ENCODE measurements around the gene DEPDC5.

The DEPDC5 gene

GRCh38 chr22:31818481-31819392 lies 64.9 kb downstream of the DEPDC5 start:
- no peaks in the 10 kb centered on the region for H3K27me3 ChIP-seq (ENCODE audit: insufficient read depth, low read length, poor library complexity)
- H3K4me2 ChIP-seq (ENCODE audit: low read length), result no peak overlapping the region
- H3K36me3 ChIP-seq (ENCODE audit: control insufficient read depth, insufficient read depth, low read length), result peaks cover 8% of the 10 kb centered on the region
- H2BK5ac ChIP-seq (ENCODE audit: low read length), result no peak overlapping the region
- H3K4ac ChIP-seq (ENCODE audit: low read depth, low read length), result no peak overlapping the region
- no peak overlapping the region for H2AK5ac ChIP-seq (ENCODE audit: low read length)
- no peaks in the 10 kb centered on the region for H3K79me1 ChIP-seq (ENCODE audit: low read length)
- H3K4me1 ChIP-seq (ENCODE audit: control insufficient read depth, low read depth, low read length), result no peaks in the 10 kb centered on the region
- H3K9ac ChIP-seq (ENCODE audit: low read length), result no peak overlapping the region
- H3K27ac ChIP-seq (ENCODE audit: low read depth, low read length), result no peak overlapping the region
- H2BK15ac ChIP-seq (replicated peaks; ENCODE audit: low read depth), result no peak overlapping the region
- no peak overlapping the region for H2BK120ac ChIP-seq (ENCODE audit: low read depth, low read length)
- H4K5ac ChIP-seq (ENCODE audit: low read length), result no peak overlapping the region
- no peaks in the 10 kb centered on the region for H3K79me2 ChIP-seq (ENCODE audit: control insufficient read depth, insufficient read depth, low read length)
- H4K8ac ChIP-seq (ENCODE audit: low read depth, low read length), result no peak overlapping the region
- no CpG with 5 or more reads among the region's 10 CpGs for WGBS (ENCODE audit: extremely low coverage, insufficient coverage, low lambda C conversion rate)
- H3K4me3 ChIP-seq (ENCODE audit: low read length), result no peak overlapping the region
- H3K56ac ChIP-seq (ENCODE audit: low read length), result no peak overlapping the region
- no peak overlapping the region for H3K18ac ChIP-seq (ENCODE audit: low read length)
- H3K23ac ChIP-seq (ENCODE audit: low read length), result no peak overlapping the region
- DNase-seq, result peak; percentile 14

DNA sequence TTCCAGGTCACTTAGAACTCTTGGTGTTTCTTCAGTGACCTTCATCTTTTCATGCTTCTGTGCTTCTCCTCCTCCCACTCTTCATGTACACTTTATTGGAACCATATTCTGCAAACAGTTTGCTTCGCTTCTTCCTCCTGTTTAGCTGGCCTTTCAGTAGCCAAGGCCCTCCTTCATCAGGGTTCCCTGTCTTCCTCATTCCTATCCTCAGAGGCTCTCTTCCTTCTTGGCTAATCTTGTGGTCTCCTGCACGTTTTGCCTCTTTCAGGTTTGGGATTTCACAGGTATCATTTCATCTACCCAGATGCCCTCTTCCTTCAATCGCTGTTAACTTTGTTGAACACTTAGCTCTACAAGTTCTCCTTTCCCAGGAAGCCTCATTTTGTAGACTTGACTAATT lies 66.8 kb downstream of the DEPDC5 start:
- H3K4ac ChIP-seq (ENCODE audit: low read depth, low read length), result no peak overlapping the region
- H3K56ac ChIP-seq (ENCODE audit: low read length), result no peak overlapping the region
- no peak overlapping the region for H4K8ac ChIP-seq (ENCODE audit: low read depth, low read length)
- no CpG with 5 or more reads among the region's 3 CpGs for WGBS (ENCODE audit: extremely low coverage, insufficient coverage, low lambda C conversion rate)
- no peaks in the 10 kb centered on the region for H3K79me2 ChIP-seq (ENCODE audit: control insufficient read depth, insufficient read depth, low read length)
- no peak for DNase-seq
- H2AK5ac ChIP-seq (ENCODE audit: low read length), result no peak overlapping the region
- H2BK120ac ChIP-seq (ENCODE audit: low read depth, low read length), result no peak overlapping the region
- H3K27me3 ChIP-seq (ENCODE audit: insufficient read depth, low read length, poor library complexity), result no peaks in the 10 kb centered on the region
- H3K27ac ChIP-seq (ENCODE audit: low read depth, low read length), result no peak overlapping the region
- no peaks in the 10 kb centered on the region for H3K4me1 ChIP-seq (ENCODE audit: control insufficient read depth, low read depth, low read length)
- H3K79me1 ChIP-seq (ENCODE audit: low read length), result no peaks in the 10 kb centered on the region
- no peak overlapping the region for H3K18ac ChIP-seq (ENCODE audit: low read length)
- no peak overlapping the region for H2BK5ac ChIP-seq (ENCODE audit: low read length)
- no peak overlapping the region for H3K4me3 ChIP-seq (ENCODE audit: low read length)
- no peak overlapping the region for H3K4me2 ChIP-seq (ENCODE audit: low read length)
- H4K5ac ChIP-seq (ENCODE audit: low read length), result no peak overlapping the region
- H3K36me3 ChIP-seq (ENCODE audit: control insufficient read depth, insufficient read depth, low read length), result peaks cover 8% of the 10 kb centered on the region
- H2BK15ac ChIP-seq (replicated peaks; ENCODE audit: low read depth), result no peak overlapping the region
- no peak overlapping the region for H3K9ac ChIP-seq (ENCODE audit: low read length)
- H3K23ac ChIP-seq (ENCODE audit: low read length), result no peak overlapping the region

DNA sequence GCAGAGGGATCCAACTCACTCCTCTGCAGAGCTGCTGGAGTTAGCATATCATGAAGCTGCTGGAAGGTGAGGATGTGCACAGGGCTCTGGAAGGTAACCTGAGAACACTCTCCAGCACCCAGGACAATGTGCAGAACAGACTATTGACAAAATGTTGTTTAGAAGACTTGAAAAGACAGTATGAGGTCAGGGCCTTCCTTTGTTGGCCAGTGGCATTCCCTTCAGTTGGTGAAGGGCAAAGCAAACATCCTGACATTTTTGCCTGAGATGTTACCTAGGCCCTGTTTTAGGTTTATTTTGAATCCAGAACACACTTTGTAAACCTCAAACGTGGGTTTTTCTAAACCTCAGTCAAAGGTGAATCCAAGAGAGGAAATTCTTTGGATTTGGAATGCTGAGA lies 67.8 kb downstream of the DEPDC5 start:
- no peaks in the 10 kb centered on the region for H3K79me1 ChIP-seq (ENCODE audit: low read length)
- no peak overlapping the region for H3K56ac ChIP-seq (ENCODE audit: low read length)
- H4K8ac ChIP-seq (ENCODE audit: low read depth, low read length), result no peak overlapping the region
- H3K9ac ChIP-seq (ENCODE audit: low read length), result no peak overlapping the region
- no peak for DNase-seq
- WGBS (ENCODE audit: extremely low coverage, insufficient coverage, low lambda C conversion rate), result no CpG with 5 or more reads among the region's 1 CpG
- no peaks in the 10 kb centered on the region for H3K79me2 ChIP-seq (ENCODE audit: control insufficient read depth, insufficient read depth, low read length)
- no peaks in the 10 kb centered on the region for H3K4me1 ChIP-seq (ENCODE audit: control insufficient read depth, low read depth, low read length)
- H3K4me2 ChIP-seq (ENCODE audit: low read length), result no peak overlapping the region
- H3K27ac ChIP-seq (ENCODE audit: low read depth, low read length), result no peak overlapping the region
- H2AK5ac ChIP-seq (ENCODE audit: low read length), result no peak overlapping the region
- H3K36me3 ChIP-seq (ENCODE audit: control insufficient read depth, insufficient read depth, low read length), result peaks cover 8% of the 10 kb centered on the region
- no peak overlapping the region for H3K18ac ChIP-seq (ENCODE audit: low read length)
- no peak overlapping the region for H2BK15ac ChIP-seq (replicated peaks; ENCODE audit: low read depth)
- H3K4ac ChIP-seq (ENCODE audit: low read depth, low read length), result no peak overlapping the region
- H2BK5ac ChIP-seq (ENCODE audit: low read length), result no peak overlapping the region
- no peak overlapping the region for H3K23ac ChIP-seq (ENCODE audit: low read length)
- H4K5ac ChIP-seq (ENCODE audit: low read length), result no peak overlapping the region
- H2BK120ac ChIP-seq (ENCODE audit: low read depth, low read length), result no peak overlapping the region
- H3K27me3 ChIP-seq (ENCODE audit: insufficient read depth, low read length, poor library complexity), result no peaks in the 10 kb centered on the region
- no peak overlapping the region for H3K4me3 ChIP-seq (ENCODE audit: low read length)

DNA sequence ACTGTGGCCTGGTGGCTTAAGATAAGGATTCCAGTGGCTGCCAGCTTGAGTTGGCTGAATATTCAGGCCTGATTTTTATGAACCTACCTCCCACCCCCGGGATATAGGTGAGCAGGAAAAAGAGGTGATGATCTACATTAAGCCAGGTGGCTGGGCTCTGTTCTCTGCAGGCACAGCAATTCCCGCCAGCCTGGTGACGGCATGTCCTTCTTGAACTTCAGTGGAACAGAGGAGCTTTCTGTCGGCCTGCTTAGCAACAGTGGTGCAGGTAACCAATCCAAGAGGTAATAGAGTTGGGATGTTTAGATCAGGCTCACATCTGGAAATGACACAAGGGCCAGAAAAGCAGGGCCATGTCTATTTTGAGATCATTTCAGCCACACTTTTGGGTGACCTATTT lies 68.7 kb downstream of the DEPDC5 start:
- DNase-seq, result no peak
- Histone ChIP-seq H3K36me3 (ENCODE audit: control insufficient read depth, insufficient read depth, low read length) (peaks cover 7% of the 10 kb centered on the region), H2BK120ac (ENCODE audit: low read depth, low read length) (no peak overlapping the region), H2AK5ac (ENCODE audit: low read length) (no peak overlapping the region), H2BK5ac (ENCODE audit: low read length) (no peak overlapping the region), H3K18ac (ENCODE audit: low read length) (no peak overlapping the region), H3K27ac (ENCODE audit: low read depth, low read length) (no peak overlapping the region), H3K27me3 (ENCODE audit: insufficient read depth, low read length, poor library complexity) (no peaks in the 10 kb centered on the region), H2BK15ac (replicated peaks; ENCODE audit: low read depth) (no peak overlapping the region), H3K79me1 (ENCODE audit: low read length) (no peaks in the 10 kb centered on the region), H4K8ac (ENCODE audit: low read depth, low read length) (no peak overlapping the region), H3K23ac (ENCODE audit: low read length) (no peak overlapping the region), H3K4me3 (ENCODE audit: low read length) (no peak overlapping the region), H4K5ac (ENCODE audit: low read length) (no peak overlapping the region), H3K56ac (ENCODE audit: low read length) (no peak overlapping the region), H3K79me2 (ENCODE audit: control insufficient read depth, insufficient read depth, low read length) (no peaks in the 10 kb centered on the region), H3K4me2 (ENCODE audit: low read length) (no peak overlapping the region), H3K4me1 (ENCODE audit: control insufficient read depth, low read depth, low read length) (no peaks in the 10 kb centered on the region), H3K4ac (ENCODE audit: low read depth, low read length) (no peak overlapping the region), H3K9ac (ENCODE audit: low read length) (no peak overlapping the region)
- no CpG with 5 or more reads among the region's 4 CpGs for WGBS (ENCODE audit: extremely low coverage, insufficient coverage, low lambda C conversion rate)

GRCh38 chr22:31825513-31825912 lies 71.7 kb downstream of the DEPDC5 start:
- no peak for DNase-seq
- H3K79me2 ChIP-seq (ENCODE audit: control insufficient read depth, insufficient read depth, low read length), result no peaks in the 10 kb centered on the region
- no peaks in the 10 kb centered on the region for H3K36me3 ChIP-seq (ENCODE audit: control insufficient read depth, insufficient read depth, low read length)
- H3K23ac ChIP-seq (ENCODE audit: low read length), result no peak overlapping the region
- H3K27me3 ChIP-seq (ENCODE audit: insufficient read depth, low read length, poor library complexity), result no peaks in the 10 kb centered on the region
- no peak overlapping the region for H2BK5ac ChIP-seq (ENCODE audit: low read length)
- H3K56ac ChIP-seq (ENCODE audit: low read length), result no peak overlapping the region
- H3K79me1 ChIP-seq (ENCODE audit: low read length), result no peaks in the 10 kb centered on the region
- no peak overlapping the region for H3K18ac ChIP-seq (ENCODE audit: low read length)
- H3K4ac ChIP-seq (ENCODE audit: low read depth, low read length), result no peak overlapping the region
- H3K4me1 ChIP-seq (ENCODE audit: control insufficient read depth, low read depth, low read length), result no peaks in the 10 kb centered on the region
- H3K4me2 ChIP-seq (ENCODE audit: low read length), result no peak overlapping the region
- no peak overlapping the region for H3K27ac ChIP-seq (ENCODE audit: low read depth, low read length)
- WGBS (ENCODE audit: extremely low coverage, insufficient coverage, low lambda C conversion rate), result no CpG with 5 or more reads among the region's 2 CpGs
- H2AK5ac ChIP-seq (ENCODE audit: low read length), result no peak overlapping the region
- no peak overlapping the region for H2BK120ac ChIP-seq (ENCODE audit: low read depth, low read length)
- no peak overlapping the region for H3K9ac ChIP-seq (ENCODE audit: low read length)
- no peak overlapping the region for H2BK15ac ChIP-seq (replicated peaks; ENCODE audit: low read depth)
- H3K4me3 ChIP-seq (ENCODE audit: low read length), result no peak overlapping the region
- no peak overlapping the region for H4K8ac ChIP-seq (ENCODE audit: low read depth, low read length)
- H4K5ac ChIP-seq (ENCODE audit: low read length), result no peak overlapping the region

DNA sequence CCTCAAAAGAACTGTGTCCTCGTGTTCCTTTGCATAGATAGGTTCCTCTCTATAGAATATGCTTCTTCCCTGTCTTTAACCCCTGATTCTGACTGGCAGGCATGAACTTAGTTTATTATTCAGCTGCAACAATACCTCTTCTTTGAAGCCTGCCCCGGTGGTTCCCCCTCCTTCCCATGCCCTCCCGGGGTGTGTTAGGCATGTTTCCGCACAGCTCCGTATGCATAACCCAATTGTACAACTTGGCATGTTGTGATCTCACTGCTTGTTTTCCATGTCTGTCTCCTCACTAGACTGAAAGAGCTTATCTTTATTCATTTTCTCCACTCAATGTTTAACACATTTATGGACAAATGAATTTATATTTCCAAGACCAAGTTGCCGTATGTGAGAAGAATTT lies 72.6 kb downstream of the DEPDC5 start:
- H4K8ac ChIP-seq (ENCODE audit: low read depth, low read length), result no peak overlapping the region
- H2BK15ac ChIP-seq (replicated peaks; ENCODE audit: low read depth), result no peak overlapping the region
- H3K23ac ChIP-seq (ENCODE audit: low read length), result no peak overlapping the region
- H3K56ac ChIP-seq (ENCODE audit: low read length), result no peak overlapping the region
- no peak overlapping the region for H3K18ac ChIP-seq (ENCODE audit: low read length)
- no CpG with 5 or more reads among the region's 6 CpGs for WGBS (ENCODE audit: extremely low coverage, insufficient coverage, low lambda C conversion rate)
- no peaks in the 10 kb centered on the region for H3K27me3 ChIP-seq (ENCODE audit: insufficient read depth, low read length, poor library complexity)
- H2BK120ac ChIP-seq (ENCODE audit: low read depth, low read length), result no peak overlapping the region
- H3K4me3 ChIP-seq (ENCODE audit: low read length), result no peak overlapping the region
- H3K27ac ChIP-seq (ENCODE audit: low read depth, low read length), result no peak overlapping the region
- no peak overlapping the region for H3K9ac ChIP-seq (ENCODE audit: low read length)
- H3K4ac ChIP-seq (ENCODE audit: low read depth, low read length), result no peak overlapping the region
- H2BK5ac ChIP-seq (ENCODE audit: low read length), result no peak overlapping the region
- H2AK5ac ChIP-seq (ENCODE audit: low read length), result no peak overlapping the region
- no peaks in the 10 kb centered on the region for H3K79me2 ChIP-seq (ENCODE audit: control insufficient read depth, insufficient read depth, low read length)
- no peaks in the 10 kb centered on the region for H3K36me3 ChIP-seq (ENCODE audit: control insufficient read depth, insufficient read depth, low read length)
- no peak overlapping the region for H3K4me2 ChIP-seq (ENCODE audit: low read length)
- no peaks in the 10 kb centered on the region for H3K79me1 ChIP-seq (ENCODE audit: low read length)
- H4K5ac ChIP-seq (ENCODE audit: low read length), result no peak overlapping the region
- H3K4me1 ChIP-seq (ENCODE audit: control insufficient read depth, low read depth, low read length), result no peaks in the 10 kb centered on the region
- no peak for DNase-seq
